HG03060 (cell line): ENCODE data around the gene TRIM42.

Experiments used
- ATAC-seq: cut with Tn5 transposase; IDR thresholded peaks from one replicate; pipeline ENCODE4 v1.9.1; 2021; ENCODE audit warnings: low read depth, moderate number of reproducible peaks; ENCODE audit not compliant: unreplicated experiment

Gene TRIM42

GRCh38 chr3:140677764-140678163 is at the start of gene TRIM42:
TRIM42 (plus strand) TSS chr3:140678064; CDS start chr3:140678230, 166 bp downstream.
- ATAC-seq: no peak

- ATAC-seq: no peak
These were observed 49.3 kb upstream of the TRIM42 start for GRCh38 chr3:140628606-140629005.

- no peak for ATAC-seq
These were observed 48.3 kb upstream of the TRIM42 start for GRCh38 chr3:140629357-140630137.

DNA sequence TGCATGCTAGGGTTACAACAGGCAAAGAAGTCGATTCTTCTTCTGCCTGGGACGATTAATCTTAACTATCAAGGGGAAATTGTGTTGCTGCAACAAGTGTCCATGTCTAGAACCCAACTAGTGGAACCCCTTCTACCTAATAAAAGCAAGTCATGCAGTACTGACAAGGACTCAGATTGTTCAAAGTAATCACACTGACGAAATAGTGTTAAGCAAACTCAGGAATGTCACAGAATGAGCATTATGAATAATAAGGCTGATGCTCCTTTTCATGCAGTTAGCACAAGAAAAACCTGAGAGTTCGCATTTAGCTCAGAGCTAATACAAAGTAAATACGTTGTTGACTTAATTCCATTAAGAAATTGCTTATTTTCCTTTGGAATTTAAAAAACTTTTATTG is 47.5 kb upstream of the TRIM42 start:
- no peak for ATAC-seq

GRCh38 chr3:140630866-140631265 is 47.0 kb upstream of the TRIM42 start:
- no peak for ATAC-seq

DNA sequence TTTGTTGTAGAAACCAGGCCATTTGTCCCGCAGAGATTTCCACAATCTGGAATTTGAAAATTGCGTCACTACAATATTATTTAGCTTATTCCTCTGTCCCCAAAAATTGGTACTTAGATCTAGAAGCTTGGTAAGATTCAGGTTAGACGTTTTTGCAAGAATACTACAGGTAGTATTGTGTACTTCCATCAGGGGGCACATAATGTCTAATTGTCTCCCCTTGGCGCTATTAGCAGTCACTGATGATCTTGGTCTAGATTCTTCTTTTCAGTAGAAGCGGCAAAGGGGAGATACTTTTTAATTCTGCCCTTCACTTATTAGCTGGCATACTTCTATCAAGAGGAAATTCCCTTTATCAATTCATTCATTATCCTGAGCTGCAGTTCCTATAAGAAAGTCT is 42.6 kb upstream of the TRIM42 start:
- ATAC-seq: no peak

GRCh38 chr3:140636406-140637138 is 41.3 kb upstream of the TRIM42 start:
- ATAC-seq: no peak

GRCh38 chr3:140651287-140651686 is 26.6 kb upstream of the TRIM42 start:
- no peak for ATAC-seq

DNA sequence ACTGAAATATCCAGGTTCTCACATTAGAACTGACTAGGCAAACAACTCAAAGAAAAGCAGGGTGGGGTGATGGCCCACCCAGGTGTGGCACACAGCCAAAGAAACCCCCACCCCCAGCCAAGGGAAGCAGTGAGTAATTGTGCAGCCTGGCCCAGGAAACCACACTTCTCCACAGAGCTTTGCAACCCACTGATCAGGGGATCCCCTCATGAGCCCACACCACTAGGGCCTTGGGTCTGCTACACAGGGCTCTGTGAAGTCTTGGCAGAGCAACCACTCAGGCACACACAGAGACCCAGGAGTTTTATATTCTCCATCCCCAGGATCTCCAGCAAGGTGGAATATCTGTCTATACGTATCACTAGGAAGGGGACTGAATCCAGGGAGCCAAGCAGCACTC is 22.2 kb upstream of the TRIM42 start:
- no peak for ATAC-seq

DNA sequence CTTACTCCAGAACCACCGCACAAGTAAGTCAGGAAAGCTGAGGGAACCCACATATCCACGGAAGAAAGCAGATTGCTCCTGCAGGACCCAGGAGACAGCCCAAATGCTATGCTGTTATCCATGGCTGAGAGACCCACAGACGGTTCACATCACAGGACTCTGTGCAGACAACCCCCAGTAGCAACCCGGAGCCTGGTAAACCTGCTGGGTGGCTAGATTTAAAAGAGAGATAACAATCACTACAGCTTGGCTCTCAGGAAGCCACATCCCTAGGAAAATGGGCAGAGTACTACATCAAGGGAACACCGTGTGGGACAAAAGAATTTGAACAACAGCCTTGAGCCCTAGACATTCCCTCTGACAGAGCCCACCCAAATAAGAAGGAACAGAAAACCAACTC is 13.8 kb upstream of the TRIM42 start:
- ATAC-seq: no peak

GRCh38 chr3:140682586-140682985 is 4.7 kb downstream of the TRIM42 start:
- no peak for ATAC-seq

- no peak for ATAC-seq
These were observed 8.3 kb downstream of the TRIM42 start for GRCh38 chr3:140686128-140686527.

DNA sequence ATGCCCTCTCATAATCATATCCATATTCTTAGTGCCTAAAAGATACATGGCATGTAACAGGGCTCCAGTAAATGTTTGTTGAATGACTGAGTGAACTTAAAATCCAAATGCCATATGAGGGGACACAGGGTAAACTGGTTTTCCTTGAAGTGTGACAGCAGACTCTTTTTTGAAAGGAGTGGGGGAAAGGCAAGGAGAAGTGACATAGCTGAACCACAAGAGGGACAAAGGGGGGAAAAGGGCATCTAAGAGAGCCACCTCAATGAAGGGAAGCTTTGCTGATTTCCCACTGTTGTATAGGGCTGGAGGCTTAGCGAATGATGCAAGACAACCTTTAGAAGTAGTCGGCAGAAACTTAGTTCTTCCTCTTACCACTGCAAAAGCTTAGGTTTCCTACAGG is 9.1 kb downstream of the TRIM42 start:
- no peak for ATAC-seq

- ATAC-seq: no peak
These were observed 17.6 kb downstream of the TRIM42 start for GRCh38 chr3:140695361-140696061.

DNA sequence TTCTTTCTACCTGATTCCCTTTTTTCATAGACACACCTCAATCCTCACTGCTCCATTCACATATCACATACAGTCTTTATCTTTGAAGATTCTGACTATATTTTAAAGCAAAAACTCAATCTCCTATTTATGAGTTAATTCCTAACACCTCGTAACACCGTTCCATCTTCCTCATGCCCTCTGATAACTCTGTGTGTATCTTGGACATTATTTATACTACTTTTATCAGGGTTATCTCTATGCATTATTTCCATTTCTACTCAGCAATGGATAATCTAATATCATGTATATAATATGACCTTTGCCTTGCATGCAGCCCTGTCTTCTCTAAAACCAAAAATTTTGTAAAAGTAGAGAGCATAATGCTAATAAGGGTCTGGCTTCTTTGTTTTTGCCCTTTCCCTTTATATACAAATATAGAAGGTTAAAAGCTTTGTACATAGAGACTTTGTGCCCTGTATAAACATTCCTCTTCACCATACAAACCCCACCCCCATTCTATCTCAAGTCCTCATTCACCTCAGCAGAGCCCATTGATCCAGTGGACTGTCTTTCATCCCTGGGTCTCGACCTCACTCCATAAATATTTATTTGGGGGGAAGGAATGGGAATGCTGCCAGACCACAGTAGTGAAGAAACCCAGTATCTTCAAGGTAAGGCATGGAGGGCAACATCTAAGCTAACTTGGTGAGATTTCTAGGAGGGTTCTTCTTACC is 21.8 kb downstream of the TRIM42 start:
- no peak for ATAC-seq

GRCh38 chr3:140702281-140702680 is 24.4 kb downstream of the TRIM42 start:
- ATAC-seq: no peak

- no peak for ATAC-seq
These were observed 25.6 kb downstream of the TRIM42 start for GRCh38 chr3:140703496-140703895.

- ATAC-seq: no peak
These were observed 26.9 kb downstream of the TRIM42 start for GRCh38 chr3:140704733-140705132.

GRCh38 chr3:140705954-140706353 is 28.1 kb downstream of the TRIM42 start:
- no peak for ATAC-seq

DNA sequence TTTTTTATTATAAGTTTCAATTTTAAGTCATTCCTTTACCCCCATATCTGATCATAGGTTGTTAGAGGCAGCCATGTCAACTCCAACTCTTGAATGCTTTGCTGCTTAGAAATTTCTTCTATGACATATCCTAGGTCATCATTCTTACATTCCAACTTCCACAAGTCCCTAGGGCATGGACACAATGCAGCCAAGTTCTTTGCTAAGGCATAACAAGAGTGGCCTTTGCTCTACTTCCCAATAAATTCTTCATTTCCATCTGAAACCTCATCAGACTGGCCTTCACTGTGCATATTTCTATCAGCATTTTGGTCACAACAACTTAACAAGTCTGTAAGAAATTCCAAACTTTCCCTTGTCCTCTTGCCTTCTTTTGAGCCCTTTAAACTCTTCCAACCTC is 28.5 kb downstream of the TRIM42 start:
- no peak for ATAC-seq

DNA sequence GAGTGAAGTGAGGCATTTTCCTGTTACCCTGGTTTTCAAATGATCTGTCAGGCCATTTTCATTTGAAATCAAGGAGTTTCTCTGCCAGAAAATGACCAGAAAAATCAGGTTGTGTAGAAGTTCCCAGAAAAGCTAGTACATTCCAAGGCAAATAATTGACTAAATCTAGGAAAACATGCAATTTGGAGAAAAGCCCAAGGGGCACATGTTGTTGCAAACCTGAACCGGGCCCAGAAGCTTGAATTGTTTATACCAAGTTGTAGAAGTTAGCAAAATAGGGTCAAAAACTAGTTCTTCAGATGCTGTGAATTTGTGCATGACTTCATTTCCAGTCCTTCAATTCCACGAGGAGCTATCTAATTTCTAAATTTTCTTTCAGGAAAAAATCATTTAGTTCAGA is 31.0 kb downstream of the TRIM42 start:
- ATAC-seq: no peak
